ENCODE data around the gene PGBD2.
"Not testable (repeated sequence)": the region's sequence is repeated elsewhere in the genome, so short reads cannot be mapped to it uniquely, and the experiment has no call there.

The PGBD2 gene

DNA sequence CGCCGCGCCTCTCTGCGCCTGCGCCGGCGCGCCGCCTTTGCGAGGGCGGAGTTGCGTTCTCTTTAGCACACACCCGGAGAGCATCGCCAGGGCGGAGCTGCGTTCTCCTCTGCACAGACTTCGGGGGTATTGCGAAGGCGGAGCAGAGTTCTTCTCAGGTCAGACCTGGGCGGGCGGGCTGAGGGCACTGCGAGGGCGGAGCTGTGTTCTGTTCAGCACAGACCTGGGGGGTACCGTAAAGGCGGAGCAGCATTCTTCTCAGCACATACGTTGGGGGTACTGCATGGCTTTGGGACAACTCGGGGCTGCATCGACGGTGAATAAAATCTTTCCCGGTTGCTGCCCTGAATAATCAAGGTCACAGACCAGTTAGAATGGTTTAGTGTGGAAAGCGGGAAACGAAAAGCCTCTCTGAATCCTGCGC is 39.0 kb downstream of the PGBD2 start:
- H3K4me3 ChIP-seq (ENCODE audit: low read depth, low read length); H3K36me3 ChIP-seq (ENCODE audit: control insufficient read depth, insufficient read depth, low read length): not testable (repeated sequence)

DNA sequence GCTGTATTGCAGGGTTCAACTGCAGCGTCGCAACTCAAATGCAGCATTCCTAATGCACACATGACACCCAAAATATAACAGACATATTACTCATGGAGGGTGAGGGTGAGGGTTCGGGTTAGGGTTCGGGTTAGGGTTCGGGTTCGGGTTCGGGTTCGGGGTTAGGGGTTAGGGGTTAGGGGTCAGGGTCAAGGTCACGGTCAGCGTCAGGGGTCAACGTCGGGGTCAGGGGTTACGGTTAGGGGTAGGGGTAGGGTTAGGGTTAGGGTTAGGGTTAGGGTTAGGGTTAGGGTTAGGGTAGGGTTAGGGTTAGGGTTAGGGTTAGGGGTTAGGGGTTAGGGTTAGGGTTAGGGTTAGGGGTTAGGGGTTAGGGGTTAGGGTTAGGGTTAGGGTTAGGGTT is 39.4 kb downstream of the PGBD2 start:
- H3K36me3 ChIP-seq (ENCODE audit: control insufficient read depth, insufficient read depth, low read length); H3K4me3 ChIP-seq (ENCODE audit: low read depth, low read length); H3K27me3 ChIP-seq (ENCODE audit: control insufficient read depth, insufficient read depth, low read length); H3K9me3 ChIP-seq (ENCODE audit: control insufficient read depth, insufficient read depth, low read length); H3K4me1 ChIP-seq (ENCODE audit: control insufficient read depth, insufficient read depth, low read length); H3K9ac ChIP-seq (ENCODE audit: low read depth, low read length): not testable (repeated sequence)

More for the DNA sequence above, 39.0 kb downstream of the PGBD2 start:
- not testable (repeated sequence) for H3K27me3 ChIP-seq (ENCODE audit: control insufficient read depth, insufficient read depth, low read length); H3K9me3 ChIP-seq (ENCODE audit: control insufficient read depth, insufficient read depth, low read length); H3K4me1 ChIP-seq (ENCODE audit: control insufficient read depth, insufficient read depth, low read length); H3K9ac ChIP-seq (ENCODE audit: low read depth, low read length)

DNA sequence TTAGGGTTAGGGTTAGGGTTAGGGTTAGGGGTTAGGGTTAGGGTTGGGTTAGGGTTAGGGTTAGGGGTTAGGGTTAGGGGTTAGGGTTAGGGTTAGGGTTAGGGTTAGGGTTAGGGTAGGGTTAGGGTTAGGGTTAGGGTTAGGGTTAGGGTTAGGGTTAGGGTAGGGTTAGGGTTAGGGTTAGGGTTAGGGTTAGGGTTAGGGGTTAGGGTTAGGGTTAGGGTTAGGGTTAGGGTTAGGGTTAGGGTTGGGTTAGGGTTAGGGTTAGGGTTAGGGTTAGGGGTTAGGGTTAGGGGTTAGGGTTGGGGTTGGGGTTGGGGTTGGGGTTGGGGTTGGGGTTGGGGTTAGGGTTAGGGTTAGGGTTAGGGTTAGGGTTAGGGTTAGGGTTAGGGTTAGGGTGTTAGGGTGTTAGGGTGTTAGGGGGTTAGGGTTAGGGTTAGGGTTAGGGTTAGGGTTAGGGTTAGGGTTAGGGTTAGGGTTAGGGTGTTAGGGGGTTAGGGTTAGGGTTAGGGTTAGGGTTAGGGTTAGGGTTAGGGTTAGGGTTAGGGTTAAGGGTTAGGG is 39.9 kb downstream of the PGBD2 start:
- H3K9me3 ChIP-seq (ENCODE audit: control insufficient read depth, insufficient read depth, low read length); H3K4me3 ChIP-seq (ENCODE audit: low read depth, low read length); H3K4me1 ChIP-seq (ENCODE audit: control insufficient read depth, insufficient read depth, low read length); H3K36me3 ChIP-seq (ENCODE audit: control insufficient read depth, insufficient read depth, low read length); H3K27me3 ChIP-seq (ENCODE audit: control insufficient read depth, insufficient read depth, low read length); H3K9ac ChIP-seq (ENCODE audit: low read depth, low read length): not testable (repeated sequence)

Measured in iPS-15b (cell line).